AG04450 (cell line): ENCODE results near the gene COBL. TPM values are rescaled to one million over a fixed set of nuclear protein-coding genes. Genes with fewer than 3 reads are reported as not detected.

Experiments
- CTCF ChIA-PET: fragments of 300-600, 350-600 bp; formaldehyde crosslinking; extraction: SDS; loops from one replicate; lab custom pipeline; 2022; ENCODE audit warnings: antibody characterized with exemption, inconsistent platforms; lab: Charles Lee
- POLR2A ChIA-PET: fragments of 350-600 bp; formaldehyde crosslinking; extraction: SDS; loops from one replicate; lab custom pipeline; 2021; ENCODE audit warnings: antibody characterized with exemption, inconsistent platforms; lab: Yijun Ruan, JAX
- DNase-seq: peaks from one replicate; pipeline ENCODE4 v3.0.0-alpha.2; 2011; ENCODE audit warnings: low read depth, low spot score
- H3K27ac ChIP-seq: one replicate; pipeline ENCODE4 v1.5.1; 2012; ENCODE audit warnings: low read depth, low read length, control low read depth
- H3K27me3 ChIP-seq: one replicate; pipeline ENCODE4 v1.6.0; 2012; ENCODE audit warnings: low read length; ENCODE audit not compliant: control insufficient read depth, insufficient read depth
- H3K4me3 ChIP-seq: 2 replicates; pipeline ENCODE4 v1.5.1; 2011; ENCODE audit warnings: mild to moderate bottlenecking, low read depth, low read length, control low read depth
- H3K9me3 ChIP-seq: 2 replicates; pipeline ENCODE4 v1.5.1; 2012; ENCODE audit warnings: low read length; ENCODE audit not compliant: control insufficient read depth, insufficient read depth
- polyA plus RNA-seq: library from polyadenylated mRNA; depleted of rRNA; stranded (reverse); fragments of >200 nt; gene quantifications from 2 replicates; pipeline ENCODE4 v1.2.3, GENCODE V29; 2011
- TF ChIP-seq, protein P1 (sequence below): IDR thresholded peaks from 2 replicates; pipeline ENCODE4 v1.5.1; 2011; ENCODE audit warnings: low read depth, low read length, control low read depth, inconsistent platforms

COBL gene
- polyA plus RNA-seq, 1 experiment: 0.06 TPM

- H3K4me3 ChIP-seq: no peak overlapping the region
- TF ChIP-seq, protein P1, sequence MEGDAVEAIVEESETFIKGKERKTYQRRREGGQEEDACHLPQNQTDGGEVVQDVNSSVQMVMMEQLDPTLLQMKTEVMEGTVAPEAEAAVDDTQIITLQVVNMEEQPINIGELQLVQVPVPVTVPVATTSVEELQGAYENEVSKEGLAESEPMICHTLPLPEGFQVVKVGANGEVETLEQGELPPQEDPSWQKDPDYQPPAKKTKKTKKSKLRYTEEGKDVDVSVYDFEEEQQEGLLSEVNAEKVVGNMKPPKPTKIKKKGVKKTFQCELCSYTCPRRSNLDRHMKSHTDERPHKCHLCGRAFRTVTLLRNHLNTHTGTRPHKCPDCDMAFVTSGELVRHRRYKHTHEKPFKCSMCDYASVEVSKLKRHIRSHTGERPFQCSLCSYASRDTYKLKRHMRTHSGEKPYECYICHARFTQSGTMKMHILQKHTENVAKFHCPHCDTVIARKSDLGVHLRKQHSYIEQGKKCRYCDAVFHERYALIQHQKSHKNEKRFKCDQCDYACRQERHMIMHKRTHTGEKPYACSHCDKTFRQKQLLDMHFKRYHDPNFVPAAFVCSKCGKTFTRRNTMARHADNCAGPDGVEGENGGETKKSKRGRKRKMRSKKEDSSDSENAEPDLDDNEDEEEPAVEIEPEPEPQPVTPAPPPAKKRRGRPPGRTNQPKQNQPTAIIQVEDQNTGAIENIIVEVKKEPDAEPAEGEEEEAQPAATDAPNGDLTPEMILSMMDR: no peak
- POLR2A ChIA-PET: no interaction called here
- no peak for DNase-seq
- CTCF ChIA-PET: no interaction called here
- H3K9me3 ChIP-seq: peaks cover 5% of the 10 kb centered on the region; the same call in 1 of the 2 replicates
- peaks cover 6% of the 10 kb centered on the region for H3K27me3 ChIP-seq
- no peak overlapping the region for H3K27ac ChIP-seq
Measured at GRCh38 chr7:51024867-51025266, 291.7 kb downstream of the COBL start.

- TF ChIP-seq, protein P1: no peak
- CTCF ChIA-PET: no interaction called here
- H3K27me3 ChIP-seq: peaks cover 6% of the 10 kb centered on the region
- H3K9me3 ChIP-seq: peaks cover 5% of the 10 kb centered on the region; the same call in 1 of the 2 replicates
- POLR2A ChIA-PET: no interaction called here
- H3K4me3 ChIP-seq: no peak overlapping the region
- DNase-seq: no peak
- no peak overlapping the region for H3K27ac ChIP-seq
Measured at GRCh38 chr7:51023547-51023946, 293.1 kb downstream of the COBL start.

GRCh38 chr7:51022821-51023220 is 293.8 kb downstream of the COBL start:
- H3K27me3 ChIP-seq: peaks cover 6% of the 10 kb centered on the region
- DNase-seq: no peak
- ChIA-PET POLR2A (no interaction called here), CTCF (no interaction called here)
- TF ChIP-seq, protein P1: no peak
- H3K4me3 ChIP-seq: no peak overlapping the region
- H3K9me3 ChIP-seq: peaks cover 4% of the 10 kb centered on the region; the same call in 1 of the 2 replicates
- no peak overlapping the region for H3K27ac ChIP-seq

- H3K9me3 ChIP-seq: no peaks in the 10 kb centered on the region; the same call in 1 of the 2 replicates
- POLR2A ChIA-PET: no interaction called here
- H3K27ac ChIP-seq: no peak overlapping the region
- H3K27me3 ChIP-seq: peaks cover 6% of the 10 kb centered on the region
- CTCF ChIA-PET: no interaction called here
- no peak for DNase-seq
- TF ChIP-seq, protein P1: no peak
- no peak overlapping the region for H3K4me3 ChIP-seq
Measured at GRCh38 chr7:51021906-51022570, 294.6 kb downstream of the COBL start.

- no peak for DNase-seq
- Histone ChIP-seq H3K9me3 (no peaks in the 10 kb centered on the region; the same call in 1 of the 2 replicates), H3K27me3 (peaks cover 6% of the 10 kb centered on the region), H3K27ac (no peak overlapping the region), H3K4me3 (no peak overlapping the region)
- CTCF ChIA-PET: no interaction called here
- POLR2A ChIA-PET: interaction anchor here (1.6 kb wide), 1 partner anchor 9 kb away, joined by 12 read pairs; no protein-coding TSS in a partner anchor
- TF ChIP-seq, protein P1: no peak
Measured at GRCh38 chr7:51020944-51021343, 295.7 kb downstream of the COBL start.
